IMR-90 (cell line): Measurements from ENCODE around the gene TTLL11. TPM values are rescaled to one million over a fixed set of nuclear protein-coding genes. Genes with fewer than 3 reads are reported as not detected.

Experiments used
- ATAC-seq: fragments of 200-7000 bp; cut with Tn5 transposase; 2 replicates; pipeline ENCODE4 v1.9.1; 2020; ENCODE audit warnings: low read depth, mild to moderate bottlenecking, moderate library complexity
- BruUV-seq: library from RNA; stranded (reverse); fragments of 400-500 nt; replicated peaks from 2 replicates; lab custom pipeline; 2021; lab: Mats Ljungman, UMichigan
- CTCF ChIA-PET: fragments of 300-600 bp; formaldehyde crosslinking; extraction: SDS; loops from one replicate; lab custom pipeline; 2021; ENCODE audit warnings: antibody characterized with exemption; lab: Yijun Ruan, JAX
- POLR2A ChIA-PET: fragments of 300-600 bp; sonication (Branson Sonifier 250); formaldehyde crosslinking; loops from one replicate; lab custom pipeline; 2022; ENCODE audit warnings: antibody characterized with exemption; ENCODE audit not compliant: unreplicated experiment; lab: Charles Lee
- DNase-seq: peaks from one replicate; pipeline ENCODE4 v3.0.0; 2013
- H2AFZ ChIP-seq: replicated peaks from 2 replicates; pipeline ENCODE3; 2013; ENCODE audit warnings: low read length, mild to moderate bottlenecking; ENCODE audit not compliant: poor library complexity
- H2AK5ac ChIP-seq: 2 replicates; pipeline ENCODE4 v1.6.1; 2013; ENCODE audit warnings: low read depth, low read length, inconsistent platforms
- H2AK9ac ChIP-seq: replicated peaks from 2 replicates; pipeline ENCODE3; 2013; ENCODE audit warnings: mild to moderate bottlenecking, low read depth, low read length, moderate library complexity; ENCODE audit not compliant: poor library complexity
- H2BK120ac ChIP-seq: 2 replicates; pipeline ENCODE4 v1.6.1; 2013; ENCODE audit warnings: low read depth, low read length, inconsistent platforms
- H2BK15ac ChIP-seq: 3 replicates; pipeline ENCODE4 v1.6.1; 2013; ENCODE audit warnings: low read depth, low read length, inconsistent platforms
- H2BK20ac ChIP-seq: 2 replicates; pipeline ENCODE4 v1.6.1; 2013; ENCODE audit warnings: low read depth, mild to moderate bottlenecking, inconsistent platforms, low read length, moderate library complexity
- H2BK5ac ChIP-seq: 2 replicates; pipeline ENCODE4 v1.6.1; 2013; ENCODE audit warnings: mild to moderate bottlenecking, low read depth, low read length, inconsistent platforms; ENCODE audit not compliant: poor library complexity, severe bottlenecking
- H3K14ac ChIP-seq: replicated peaks from 2 replicates; pipeline ENCODE4 v1.6.1; 2013; ENCODE audit warnings: low read depth, low read length, inconsistent platforms
- H3K18ac ChIP-seq: 2 replicates; pipeline ENCODE4 v1.6.1; 2013; ENCODE audit warnings: low read depth, low read length, control low read depth
- H3K23ac ChIP-seq: 2 replicates; pipeline ENCODE4 v1.6.1; 2013; ENCODE audit warnings: low read depth, low read length, inconsistent platforms
- H3K27ac ChIP-seq: 2 replicates; pipeline ENCODE4 v1.5.1; 2013; ENCODE audit warnings: mild to moderate bottlenecking, control low read depth, low read length; ENCODE audit not compliant: insufficient read depth
- H3K27me3 ChIP-seq: 2 replicates; pipeline ENCODE4 v1.6.1; 2013; ENCODE audit warnings: low read length; ENCODE audit not compliant: control insufficient read depth, insufficient read depth
- H3K36me3 ChIP-seq: 2 replicates; pipeline ENCODE4 v1.6.1; 2013; ENCODE audit warnings: low read length, mixed read lengths; ENCODE audit not compliant: control insufficient read depth, insufficient read depth
- H3K4ac ChIP-seq: 2 replicates; pipeline ENCODE4 v1.6.1; 2013; ENCODE audit warnings: low read depth, low read length, inconsistent platforms
- H3K4me1 ChIP-seq: 2 replicates; pipeline ENCODE4 v1.6.1; 2013; ENCODE audit warnings: low read length, mixed read lengths; ENCODE audit not compliant: control insufficient read depth, insufficient read depth
- H3K4me2 ChIP-seq: 2 replicates; pipeline ENCODE4 v1.6.1; 2013; ENCODE audit warnings: low read depth, mild to moderate bottlenecking, control low read depth, low read length, moderate library complexity
- H3K4me3 ChIP-seq: 2 replicates; pipeline ENCODE4 v1.5.1; 2013; ENCODE audit warnings: low read depth, mild to moderate bottlenecking, control low read depth, low read length, moderate library complexity; ENCODE audit not compliant: insufficient read depth
- H3K56ac ChIP-seq: 2 replicates; pipeline ENCODE4 v1.6.1; 2013; ENCODE audit warnings: low read length, inconsistent platforms; ENCODE audit not compliant: insufficient read depth; ENCODE audit errors: extremely low read depth
- H3K79me1 ChIP-seq, 2 experiments: 2 replicates each; pipeline ENCODE4 v1.6.1; 2013; ENCODE audit warnings: low read length in 2 of 2, inconsistent platforms in 1 of 2, low read depth in 1 of 2
- H3K9ac ChIP-seq: 2 replicates; pipeline ENCODE4 v1.6.1; 2013; ENCODE audit warnings: low read depth, low read length, control low read depth
- H3K9me1 ChIP-seq: 2 replicates; pipeline ENCODE4 v1.6.1; 2013; ENCODE audit warnings: low read length, inconsistent platforms; ENCODE audit not compliant: insufficient read depth
- H3K9me3 ChIP-seq: 2 replicates; pipeline ENCODE4 v1.6.1; 2013; ENCODE audit warnings: low read length; ENCODE audit not compliant: control insufficient read depth, insufficient read depth
- H4K20me1 ChIP-seq: 2 replicates; pipeline ENCODE4 v1.6.1; 2013; ENCODE audit warnings: low read length, inconsistent platforms; ENCODE audit not compliant: insufficient read depth
- H4K5ac ChIP-seq: 2 replicates; pipeline ENCODE4 v1.6.1; 2013; ENCODE audit warnings: mild to moderate bottlenecking, low read depth, low read length, control low read depth
- H4K8ac ChIP-seq, 2 experiments: 2 replicates each; pipeline ENCODE4 v1.6.1; 2013; ENCODE audit warnings: low read depth in 2 of 2, low read length in 2 of 2, control low read depth in 1 of 2, inconsistent platforms in 1 of 2
- H4K91ac ChIP-seq: 2 replicates; pipeline ENCODE4 v1.6.1; 2013; ENCODE audit warnings: low read depth, low read length, inconsistent platforms; ENCODE audit not compliant: insufficient read depth
- BHLHE40 ChIP-seq: fragments of 150-350 bp; IDR thresholded peaks from 2 replicates; pipeline ENCODE4 v1.6.1; 2016; ENCODE audit warnings: mild to moderate bottlenecking, low read depth, low read length
- CHD1 ChIP-seq: IDR thresholded peaks from 2 replicates; pipeline ENCODE4 v1.6.1; 2012; ENCODE audit warnings: low read depth, low read length, improper control_type of control experiment
- MAZ ChIP-seq: IDR thresholded peaks from 2 replicates; pipeline ENCODE4 v1.6.1; 2012; ENCODE audit warnings: low read depth, mild to moderate bottlenecking, low read length, improper control_type of control experiment, moderate library complexity, borderline replicate concordance
- MXI1 ChIP-seq: IDR thresholded peaks from 2 replicates; pipeline ENCODE4 v1.6.1; 2012; ENCODE audit warnings: low read depth, mild to moderate bottlenecking, low read length, moderate library complexity, borderline replicate concordance
- NFE2L2 ChIP-seq: fragments of 150-350 bp; IDR thresholded peaks from 2 replicates; pipeline ENCODE4 v1.6.1; 2016; ENCODE audit warnings: low read depth, mild to moderate bottlenecking, low read length
- RAD21 ChIP-seq: IDR thresholded peaks from 2 replicates; pipeline ENCODE4 v1.6.1; 2012; ENCODE audit warnings: low read length, improper control_type of control experiment
- RFX5 ChIP-seq: IDR thresholded peaks from 2 replicates; pipeline ENCODE4 v1.8.0; 2012; ENCODE audit warnings: low read depth, mild to moderate bottlenecking, low read length, moderate library complexity
- SMC3 ChIP-seq: fragments of 150-350 bp; IDR thresholded peaks from 2 replicates; pipeline ENCODE4 v1.6.1; 2016; ENCODE audit warnings: low read depth, mild to moderate bottlenecking, antibody characterized with exemption, low read length, moderate library complexity
- WGBS, 2 experiments: methylation state at CpG; one replicate each; pipeline versions ENCODE4 v1.1.5 to v1.1.7; 2013; ENCODE audit warnings: missing lambda C conversion rate in 2 of 2; ENCODE audit not compliant: insufficient read length in 1 of 2; ENCODE audit errors: extremely low coverage in 2 of 2; 5-methylcytosine and 5-hydroxymethylcytosine counted together
- dilution Hi-C: fragments of 300-500 bp; cut with HindIII; formaldehyde crosslinking; loops from one replicate; pipeline ENCODE4 v1.14.3; 2018; ENCODE audit warnings: low sequenced_read_pairs; ENCODE audit not compliant: unreplicated experiment
- in situ Hi-C: fragments of 300-500 bp; cut with MboI; formaldehyde crosslinking; loops from 3 replicates; pipeline ENCODE4 v1.14.3; 2019; ENCODE audit warnings: low sequenced_read_pairs, inconsistent platforms, mixed read lengths
- intact Hi-C: fragments of 100-400 bp; cut with micrococcal nuclease; formaldehyde crosslinking; loops from 2 replicates; pipeline ENCODE4 v1.10.0; 2022
- polyA plus RNA-seq, 3 experiments: library from polyadenylated mRNA; depleted of rRNA; stranded (reverse); fragments of >200 nt; gene quantifications; 2 replicates each; pipeline ENCODE4 v1.2.3, GENCODE V29; 2012; ENCODE audit warnings: low replicate concordance in 1 of 3
- total RNA-seq: library from RNA; depleted of rRNA; stranded (reverse); fragments of >200 nt; gene quantifications from 2 replicates; pipeline ENCODE4 v1.2.3, GENCODE V29; 2012
- TF ChIP-seq, protein P1 (sequence below): fragments of 150-350 bp; IDR thresholded peaks from 2 replicates; pipeline ENCODE4 v1.6.1; 2017; ENCODE audit warnings: mild to moderate bottlenecking, antibody characterized with exemption, low read length, low read depth
- TF ChIP-seq, protein P2 (sequence below): conservative IDR thresholded peaks from 2 replicates; pipeline ENCODE4 v1.5.1; 2012; ENCODE audit warnings: mild to moderate bottlenecking, low read depth, low read length, improper control_type of control experiment

Gene TTLL11
- total and polyA plus RNA-seq, 2 of the 4 experiments (the other 2 are of a cell fraction): 2.0 to 4.6 TPM

DNA sequence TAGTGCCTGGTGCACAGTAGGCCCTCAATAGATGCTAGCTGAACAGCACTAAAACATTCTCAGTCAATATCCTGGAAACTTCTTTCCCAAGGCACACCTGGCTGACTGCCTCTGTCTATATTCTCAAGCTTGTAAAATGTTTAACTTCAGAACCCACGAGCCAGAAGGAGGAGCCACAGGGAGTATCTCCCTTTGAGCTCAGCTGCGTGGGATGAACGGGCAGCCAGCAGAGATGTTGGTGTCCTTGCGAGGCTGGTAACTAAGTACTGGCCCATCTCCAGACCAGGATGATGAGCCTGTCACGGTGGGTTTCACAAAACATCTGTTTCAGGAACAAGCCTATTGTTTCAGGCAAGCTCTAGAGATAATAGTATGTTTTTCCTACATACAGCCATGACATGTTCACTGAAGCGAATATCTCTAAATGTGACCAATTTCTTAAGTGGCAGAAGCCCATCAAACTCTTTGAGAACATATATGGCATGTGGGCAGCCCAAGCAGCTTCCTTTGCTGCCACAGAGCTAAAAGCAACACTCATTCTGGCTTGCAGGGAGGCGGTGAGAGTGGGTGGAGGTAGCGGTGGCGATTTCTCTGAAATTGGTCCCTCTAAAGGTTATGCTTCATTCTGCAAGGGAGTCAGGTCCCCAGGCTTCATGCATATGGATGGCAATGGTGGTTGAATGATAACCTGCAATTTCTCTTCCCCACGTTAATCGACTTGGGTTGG, 206.2 kb downstream of the TTLL11 start:
- Histone ChIP-seq H3K79me1 (no peaks in the 10 kb centered on the region), H2BK5ac (no peak overlapping the region), H2BK120ac (peak overlapping the region; percentile 60; the same call in 1 of the 2 replicates), H3K4me2 (no peak overlapping the region), H3K18ac (no peak overlapping the region), H2AK9ac (no peak overlapping the region), H3K4ac (peak overlapping the region; percentile 48; the same call in 1 of the 2 replicates), H4K91ac (peak overlapping the region; percentile 41; the same call in 1 of the 2 replicates), H4K8ac (no peak overlapping the region), H3K4me3 (no peak overlapping the region), H3K14ac (0 out of 2 replicates have a peak overlapping the region, but pooled peaks have one; percentile 4), H2AFZ (no peak overlapping the region), H3K27ac (no peak overlapping the region), H3K23ac (no peak overlapping the region), H4K20me1 (peaks cover 3% of the 10 kb centered on the region; the same call in 1 of the 2 replicates), H3K27me3 (no peaks in the 10 kb centered on the region), H2BK20ac (peak overlapping the region; percentile 35; the same call in 1 of the 2 replicates), H3K9me1 (peaks cover 31% of the 10 kb centered on the region), H3K36me3 (no peaks in the 10 kb centered on the region), H4K5ac (no peak overlapping the region), H3K9me3 (no peaks in the 10 kb centered on the region), H3K56ac (no peak overlapping the region), H3K4me1 (peaks cover 18% of the 10 kb centered on the region), H2AK5ac (peak overlapping the region; percentile 77), H3K9ac (no peak overlapping the region), H2BK15ac (no peak overlapping the region)
- DNase-seq: no peak
- POLR2A ChIA-PET: no interaction called here
- TF ChIP-seq MAZ: no peak
- TF ChIP-seq, protein P1, sequence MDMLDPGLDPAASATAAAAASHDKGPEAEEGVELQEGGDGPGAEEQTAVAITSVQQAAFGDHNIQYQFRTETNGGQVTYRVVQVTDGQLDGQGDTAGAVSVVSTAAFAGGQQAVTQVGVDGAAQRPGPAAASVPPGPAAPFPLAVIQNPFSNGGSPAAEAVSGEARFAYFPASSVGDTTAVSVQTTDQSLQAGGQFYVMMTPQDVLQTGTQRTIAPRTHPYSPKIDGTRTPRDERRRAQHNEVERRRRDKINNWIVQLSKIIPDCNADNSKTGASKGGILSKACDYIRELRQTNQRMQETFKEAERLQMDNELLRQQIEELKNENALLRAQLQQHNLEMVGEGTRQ: no peak
- no peak for TF ChIP-seq MXI1
- TF ChIP-seq BHLHE40: no peak
- no peak for TF ChIP-seq CHD1
- no peak for TF ChIP-seq SMC3
- TF ChIP-seq RFX5: no peak
- TF ChIP-seq, protein P2, sequence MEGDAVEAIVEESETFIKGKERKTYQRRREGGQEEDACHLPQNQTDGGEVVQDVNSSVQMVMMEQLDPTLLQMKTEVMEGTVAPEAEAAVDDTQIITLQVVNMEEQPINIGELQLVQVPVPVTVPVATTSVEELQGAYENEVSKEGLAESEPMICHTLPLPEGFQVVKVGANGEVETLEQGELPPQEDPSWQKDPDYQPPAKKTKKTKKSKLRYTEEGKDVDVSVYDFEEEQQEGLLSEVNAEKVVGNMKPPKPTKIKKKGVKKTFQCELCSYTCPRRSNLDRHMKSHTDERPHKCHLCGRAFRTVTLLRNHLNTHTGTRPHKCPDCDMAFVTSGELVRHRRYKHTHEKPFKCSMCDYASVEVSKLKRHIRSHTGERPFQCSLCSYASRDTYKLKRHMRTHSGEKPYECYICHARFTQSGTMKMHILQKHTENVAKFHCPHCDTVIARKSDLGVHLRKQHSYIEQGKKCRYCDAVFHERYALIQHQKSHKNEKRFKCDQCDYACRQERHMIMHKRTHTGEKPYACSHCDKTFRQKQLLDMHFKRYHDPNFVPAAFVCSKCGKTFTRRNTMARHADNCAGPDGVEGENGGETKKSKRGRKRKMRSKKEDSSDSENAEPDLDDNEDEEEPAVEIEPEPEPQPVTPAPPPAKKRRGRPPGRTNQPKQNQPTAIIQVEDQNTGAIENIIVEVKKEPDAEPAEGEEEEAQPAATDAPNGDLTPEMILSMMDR: no peak
- no peak for TF ChIP-seq NFE2L2
- TF ChIP-seq RAD21: no peak
- whole genome bisulfite sequencing, 2 experiments: 93% methylated on average over 5 of the region's 11 CpGs; no CpG with 5 or more reads in 1 of the 2 experiments
- BruUV-seq: no TSS peak
- dilution Hi-C loops (no loop called here), in situ Hi-C loops (no loop called here), intact Hi-C loops (no loop called here)
- no peak for ATAC-seq
- CTCF ChIA-PET: no interaction called here
